ENCODE results near the gene GPBAR1.
"Not testable (repeated sequence)": the region's sequence is repeated elsewhere in the genome, so short reads cannot be mapped to it uniquely, and the experiment has no call there.

GPBAR1 gene

DNA sequence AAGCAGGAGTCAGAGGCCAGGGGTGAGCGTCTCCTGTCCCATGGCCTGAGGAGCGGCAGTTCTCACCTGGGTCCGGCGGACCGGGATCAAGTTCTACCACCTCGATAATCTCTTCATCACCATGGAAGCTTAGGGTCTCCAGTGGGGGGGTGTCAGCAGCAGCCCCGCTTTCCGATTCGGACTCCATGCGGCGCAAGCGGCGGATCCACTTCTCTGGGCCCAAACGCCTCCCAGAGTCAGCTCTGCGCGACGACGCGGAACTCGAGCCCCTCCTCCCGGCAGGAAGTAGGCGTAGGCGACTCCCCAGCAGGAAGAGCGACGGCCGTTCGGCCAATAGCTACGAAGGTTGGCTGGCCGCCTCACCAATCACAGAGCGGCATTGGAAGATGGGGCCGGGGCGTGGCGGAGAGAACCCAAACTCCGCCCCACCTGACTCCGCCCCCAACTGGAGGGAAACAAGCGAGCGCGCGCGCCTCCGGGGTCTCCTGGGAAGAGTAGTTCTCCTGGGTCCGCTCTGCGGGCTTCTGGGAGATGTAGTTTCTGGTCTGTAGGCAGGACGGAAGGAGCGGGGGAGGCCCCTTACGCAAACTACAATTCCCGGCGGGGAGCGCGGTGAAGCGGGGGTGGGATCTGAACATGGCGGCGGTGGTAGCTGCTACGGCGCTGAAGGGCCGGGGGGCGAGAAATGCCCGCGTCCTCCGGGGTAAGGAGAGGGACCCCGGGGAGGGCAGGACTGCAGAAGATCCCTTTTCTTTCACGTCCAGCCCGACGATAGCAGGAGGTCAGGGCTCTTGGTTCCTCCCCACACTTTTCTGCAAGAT is 9.3 kb downstream of the GPBAR1 start, which contains the start of the genes AAMP and PNKD:
Gene AAMP, minus strand, starts transcription at position 238 of the 821 bp plus-strand sequence. Its CDS starts 51 bp downstream, at position 187.
Gene PNKD, plus strand, starts transcription at position 620 of the 821 bp plus-strand sequence. Its CDS starts 17 bp downstream, at position 637.
- peak; percentile 100 for DNase-seq

GRCh38 chr2:218270721-218271486 is 10.1 kb downstream of the GPBAR1 start:
- no peak for DNase-seq

DNA sequence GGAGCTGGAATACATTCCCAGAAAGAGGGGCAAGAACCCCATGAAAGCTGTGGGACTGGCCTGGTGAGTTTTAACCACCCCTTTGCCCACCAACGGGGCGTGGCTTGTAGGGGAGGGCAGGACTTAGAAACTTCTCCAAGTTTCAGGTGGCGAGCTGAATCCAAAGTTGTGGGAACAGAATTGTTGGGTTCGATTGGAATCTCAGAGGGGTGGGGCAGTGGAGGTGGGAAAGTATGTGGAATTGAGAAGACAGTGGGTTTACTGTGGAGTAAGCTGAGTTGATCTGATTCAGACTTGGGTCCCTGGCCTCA is 10.6 kb downstream of the GPBAR1 start:
- no peak for DNase-seq

- no peak for DNase-seq
These were observed 11.2 kb downstream of the GPBAR1 start for GRCh38 chr2:218271865-218272530.

- DNase-seq: peak; percentile 84
These were observed 11.9 kb downstream of the GPBAR1 start for GRCh38 chr2:218272531-218273212.

DNA sequence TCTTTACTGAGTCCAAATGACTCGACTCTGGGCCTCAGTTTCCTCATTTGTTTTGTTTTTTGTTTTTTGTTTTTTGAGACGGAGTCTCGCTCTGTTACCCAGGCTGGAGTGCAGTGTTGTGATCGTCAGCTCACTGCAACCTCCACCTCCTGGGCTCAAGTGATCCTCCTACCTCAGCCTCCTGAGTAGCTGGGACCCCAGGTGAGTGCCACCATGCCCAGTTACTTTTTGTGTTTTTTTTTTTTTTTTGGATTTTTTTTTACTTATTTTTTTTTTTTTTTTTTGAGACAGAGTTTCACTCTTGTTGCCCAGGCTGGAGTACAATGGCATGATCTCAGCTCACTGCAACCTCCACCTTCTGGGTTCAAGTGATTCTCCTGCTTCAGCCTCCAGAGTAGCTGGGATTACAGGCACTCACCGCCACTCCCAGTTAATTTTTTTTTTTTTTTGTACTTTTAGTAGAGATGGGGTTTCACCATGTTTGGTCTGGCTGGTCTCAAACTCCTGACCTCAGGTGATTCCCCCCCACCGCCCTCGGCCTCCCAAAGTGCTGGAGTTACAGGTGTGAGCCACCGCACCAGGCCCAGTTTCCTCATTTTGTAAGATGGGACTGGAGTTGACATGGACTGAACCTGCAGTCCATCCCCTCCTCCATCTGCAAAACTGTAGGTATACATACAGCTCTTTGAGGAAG is 12.5 kb downstream of the GPBAR1 start:
- not testable (repeated sequence) for DNase-seq

GRCh38 chr2:218273908-218274249 is 13.1 kb downstream of the GPBAR1 start:
- no peak for DNase-seq

GRCh38 chr2:218274586-218274985 is 13.8 kb downstream of the GPBAR1 start:
- DNase-seq: no peak

DNA sequence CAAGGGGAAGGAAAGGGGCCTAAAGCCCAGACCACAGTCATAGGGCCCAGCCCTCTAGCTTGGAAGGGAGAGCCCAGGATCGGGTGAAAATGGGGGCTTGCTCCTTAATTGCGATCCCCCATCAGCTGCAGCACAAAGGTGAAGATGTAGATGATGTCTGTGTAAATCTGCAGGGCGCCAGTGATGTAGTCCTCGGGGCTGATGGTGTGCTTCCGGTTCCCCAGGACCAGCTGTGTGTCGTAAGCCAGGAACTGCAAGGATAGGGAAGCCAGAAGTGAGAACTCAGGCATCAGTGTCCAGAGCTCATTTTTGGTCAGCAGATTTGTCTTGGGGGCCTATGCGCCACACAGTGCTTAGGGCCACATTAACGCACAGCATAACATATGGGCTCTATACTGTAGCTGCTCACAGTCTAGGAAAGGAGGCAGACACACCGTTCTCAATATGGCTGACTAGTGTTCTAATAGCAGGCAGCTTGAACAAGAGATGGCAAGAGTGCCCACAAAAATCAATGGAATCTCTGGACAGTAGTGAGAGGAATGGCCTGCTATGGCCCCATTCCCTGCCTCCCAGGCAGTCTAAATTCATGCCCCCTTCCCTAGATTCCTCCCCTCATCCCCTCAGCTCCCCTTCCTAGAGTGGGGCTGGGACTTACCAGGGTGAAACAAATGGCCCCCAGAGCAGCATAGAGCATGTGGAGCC is 14.7 kb downstream of the GPBAR1 start:
- no peak for DNase-seq

DNA sequence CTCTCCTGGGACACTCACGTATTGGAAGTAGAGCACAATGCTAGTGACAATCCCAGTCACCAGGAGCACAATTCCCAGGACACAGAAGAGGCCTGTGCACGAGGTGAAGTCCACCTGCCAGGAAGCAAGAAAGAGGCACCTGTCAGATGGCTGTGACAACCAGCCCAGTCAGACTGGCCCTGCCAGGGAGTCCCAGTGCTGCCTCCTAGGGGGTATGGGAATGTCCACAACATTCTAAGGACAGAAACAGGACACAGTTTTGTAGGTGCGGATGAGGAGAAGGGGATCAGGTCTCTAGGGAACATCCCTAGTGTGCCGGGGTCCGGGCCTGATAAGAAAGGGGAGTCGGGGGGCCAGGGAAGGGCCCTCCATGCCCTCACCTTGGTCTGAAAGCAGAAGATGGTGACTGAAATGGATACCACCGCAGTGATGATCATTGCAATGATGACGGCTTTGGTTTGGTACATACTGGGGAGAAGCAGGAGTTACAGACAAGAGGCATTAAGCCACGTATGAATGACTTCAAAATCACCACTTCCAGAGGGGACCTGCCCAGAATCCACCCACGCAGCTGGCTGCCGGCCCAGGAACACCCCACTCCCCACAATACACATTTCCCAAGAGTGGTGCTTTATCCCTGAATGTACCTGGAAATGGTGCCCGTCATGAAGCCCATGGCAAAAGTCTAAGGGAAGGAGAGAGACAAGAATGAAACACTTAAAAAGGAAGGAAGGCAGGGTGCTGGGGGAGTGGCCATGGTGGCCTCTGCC is 16.4 kb downstream of the GPBAR1 start:
- DNase-seq: no peak

GRCh38 chr2:218277921-218278320 is 17.1 kb downstream of the GPBAR1 start:
- no peak for DNase-seq

- no peak for DNase-seq
These were observed 17.9 kb downstream of the GPBAR1 start for GRCh38 chr2:218278531-218279360.

DNA sequence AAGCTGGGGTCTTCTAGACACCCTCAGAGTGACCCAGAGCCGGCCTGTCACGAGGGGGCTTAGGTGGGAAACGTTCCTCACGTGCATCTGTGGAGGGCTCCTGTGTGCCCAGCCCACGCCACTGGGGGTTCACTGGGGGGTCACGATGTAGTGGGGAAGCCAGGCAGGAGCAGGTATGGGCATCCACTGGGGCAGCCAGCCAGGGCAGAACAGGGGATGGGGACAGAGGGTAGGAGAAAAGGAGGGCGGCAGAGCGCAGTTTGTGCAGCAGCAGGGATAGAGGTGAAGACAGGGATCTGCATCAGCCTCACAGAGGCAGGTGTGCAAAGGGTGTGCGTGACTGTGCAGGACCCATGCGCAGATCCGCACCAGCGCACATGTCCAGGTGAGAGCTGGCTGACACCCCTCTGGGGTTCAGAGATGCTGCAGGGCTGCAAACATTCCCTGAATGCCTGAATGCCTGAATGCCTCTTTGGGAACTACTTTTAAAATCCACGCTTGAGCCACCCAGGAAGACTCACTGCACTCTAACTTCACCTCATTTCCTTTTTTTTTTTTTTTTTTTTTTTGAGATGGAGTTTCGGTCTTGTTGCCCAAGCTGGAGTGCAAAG is 19.6 kb downstream of the GPBAR1 start:
- no peak for DNase-seq

DNA sequence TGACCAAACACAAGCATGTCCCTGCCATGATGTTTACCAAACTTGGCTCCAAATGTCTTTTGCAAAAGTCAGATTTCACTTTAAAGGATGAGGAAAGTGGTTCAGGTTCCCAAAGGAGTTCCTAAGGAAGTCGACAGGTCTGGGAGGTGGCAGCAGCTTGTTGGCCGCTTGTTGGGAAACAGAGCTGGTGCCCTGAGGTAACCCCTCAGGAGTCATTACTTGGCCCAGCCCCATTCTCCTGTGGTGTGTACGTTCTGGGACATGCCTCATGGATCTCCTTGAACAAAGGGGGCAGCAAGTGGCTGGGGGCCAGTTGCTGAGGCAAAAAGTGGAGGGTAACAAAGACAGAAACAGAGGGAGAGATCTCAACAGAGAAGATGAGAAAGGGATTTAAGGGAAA is 20.6 kb downstream of the GPBAR1 start:
- no peak for DNase-seq

GRCh38 chr2:218282173-218282991 is 21.6 kb downstream of the GPBAR1 start:
- DNase-seq: no peak

- peak; percentile 75 for DNase-seq
These were observed 23.4 kb downstream of the GPBAR1 start for GRCh38 chr2:218284106-218284811.

DNA sequence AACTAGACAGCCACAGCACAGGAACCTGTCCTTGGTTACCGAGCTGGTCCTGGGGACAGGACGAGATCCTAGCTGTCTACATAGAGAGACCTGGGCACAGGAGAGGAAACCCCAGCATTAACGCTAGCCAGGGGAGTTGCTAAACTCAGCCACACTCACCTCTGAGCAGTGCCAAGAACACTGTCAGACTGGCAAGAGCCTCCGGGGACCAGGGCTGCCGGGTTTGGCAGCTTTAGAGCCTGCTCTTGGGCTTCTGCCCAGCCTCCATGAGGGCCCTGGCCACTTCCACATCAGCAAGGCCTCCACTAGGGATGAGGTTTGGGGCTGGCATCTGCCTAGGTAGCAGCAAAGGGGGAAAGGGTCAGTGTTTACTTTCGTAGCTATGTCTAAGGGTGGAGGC is 24.8 kb downstream of the GPBAR1 start:
- DNase-seq: no peak
